NK-92 (cell line): ENCODE measurements around the gene SPTLC3.

ENCODE experiments used
- DNase-seq: peaks from one replicate; lab custom pipeline; 2025; ENCODE audit not compliant: unreplicated experiment; lab: John Stamatoyannopoulos, UW

Gene SPTLC3

GRCh38 chr20:13174402-13174801 lies 165.6 kb downstream of the SPTLC3 start:
- no peak for DNase-seq

GRCh38 chr20:13180986-13181889 lies 172.5 kb downstream of the SPTLC3 start:
- DNase-seq, result no peak

GRCh38 chr20:13183005-13183404 lies 174.2 kb downstream of the SPTLC3 start:
- DNase-seq, result no peak

GRCh38 chr20:13186043-13186774 lies 177.4 kb downstream of the SPTLC3 start:
- DNase-seq, result no peak

GRCh38 chr20:13187899-13188298 lies 179.1 kb downstream of the SPTLC3 start:
- DNase-seq, result no peak

GRCh38 chr20:13199279-13199678 lies 190.5 kb downstream of the SPTLC3 start:
- DNase-seq, result no peak

GRCh38 chr20:13200767-13201500 lies 192.2 kb downstream of the SPTLC3 start:
- DNase-seq, result no peak

- DNase-seq, result no peak
These were observed 193.8 kb downstream of the SPTLC3 start for GRCh38 chr20:13202565-13202964.

GRCh38 chr20:13205425-13205824 lies 196.7 kb downstream of the SPTLC3 start:
- no peak for DNase-seq

- DNase-seq, result no peak
These were observed 197.2 kb downstream of the SPTLC3 start for GRCh38 chr20:13205848-13206434.

GRCh38 chr20:13207016-13207415 lies 198.2 kb downstream of the SPTLC3 start:
- no peak for DNase-seq

GRCh38 chr20:13211956-13212618 lies 203.3 kb downstream of the SPTLC3 start:
- DNase-seq, result no peak

- DNase-seq, result no peak
These were observed 204.0 kb downstream of the SPTLC3 start for GRCh38 chr20:13212750-13213149.

GRCh38 chr20:13213335-13213734 lies 204.6 kb downstream of the SPTLC3 start:
- DNase-seq, result no peak

GRCh38 chr20:13216533-13216932 lies 207.8 kb downstream of the SPTLC3 start:
- DNase-seq, result no peak
